Ovary (tissue), 9 donors: ENCODE results near the gene CPLX3. TPM values are rescaled to one million over a fixed set of nuclear protein-coding genes. Genes with fewer than 3 reads are reported as not detected.

Experiments used
- DNase-seq, 5 donors: peaks; one replicate each; pipeline ENCODE4 v3.0.0-alpha.2; 2019 to 2020
- H3K27ac ChIP-seq, 2 donors: fragments of 200-600 bp; one replicate each; pipeline versions ENCODE4 v1.5.1 to v1.8.0; 2019 to 2022
- H3K27me3 ChIP-seq: fragments of 200-600 bp; one replicate; pipeline ENCODE4 v1.8.0; 2022
- H3K36me3 ChIP-seq: fragments of 200-600 bp; sonication (generic); one replicate; pipeline ENCODE4 v1.5.1; 2019
- H3K4me1 ChIP-seq: one replicate; pipeline ENCODE4 v1.8.1; 2013; ENCODE audit warnings: mild to moderate bottlenecking, moderate library complexity; ENCODE audit not compliant: insufficient read depth
- H3K4me3 ChIP-seq: fragments of 200-600 bp; sonication (generic); one replicate; pipeline ENCODE4 v1.5.1; 2017
- H3K9me3 ChIP-seq, 2 donors: fragments of 200-600 bp in 1 of 2; sonication (generic) in 1 of 2; one replicate each; pipeline versions ENCODE4 v1.5.1 to v1.8.1; 2013 to 2019; ENCODE audit warnings: mild to moderate bottlenecking in 1 of 2, moderate library complexity in 1 of 2
- EP300 ChIP-seq: sonication (generic); formaldehyde crosslinking; IDR thresholded peaks from one replicate; pipeline ENCODE4 v1.6.1; 2017; ENCODE audit warnings: antibody characterized with exemption
- POLR2A ChIP-seq: fragments of 450-650 bp; IDR thresholded peaks from one replicate; pipeline ENCODE4 v1.6.1; 2017; ENCODE audit warnings: antibody characterized with exemption, mild to moderate bottlenecking, moderate library complexity
- WGBS, 3 donors: extraction: QIAGEN DNeasy Blood & Tissue Kit in 1 of 3; methylation state at CpG; one replicate each; pipeline versions ENCODE4 v1.1.5 to v1.1.7; 2013 to 2017; 5-methylcytosine and 5-hydroxymethylcytosine counted together
- intact Hi-C, 4 donors: fragments of 100-400 bp; cut with DNase I; formaldehyde crosslinking; loops; one replicate each; pipeline versions ENCODE4 v1.11.0 to v1.15.1; 2022 to 2023
- polyA plus RNA-seq, 2 donors: library from polyadenylated mRNA; stranded (reverse); fragments of 200-250 nt in 1 of 2; fragments of 350-450 nt in 1 of 2; fragmentation: Illumina TruSeq in 1 of 2; extraction: RNeasy Lipid Tissue Mini Kit (QIAGEN cat#74804) in 1 of 2; gene quantifications; one replicate each; pipeline ENCODE4 v1.2.3, GENCODE V29; 2013 to 2014
- total RNA-seq, 7 donors: library from RNA; depleted of rRNA in 2 of 7; stranded (reverse); fragments of >200 nt in 2 of 7; fragmentation: NEBNext Ultra II Directional in 3 of 7; extraction: Animal tissue kit (Norgen Biotek cat#: 25700) in 3 of 7; gene quantifications; one replicate each; pipeline versions ENCODE4 v1.1.0 to v1.2.4, GENCODE V29; 2016 to 2023
- TF ChIP-seq, protein P1 (sequence below), 3 donors: fragments of 450-650 bp in 2 of 3; fragments of 200-600 bp in 1 of 3; IDR thresholded peaks; one replicate each; pipeline versions ENCODE4 v1.5.1 to v1.8.0; 2016 to 2022; ENCODE audit warnings: antibody characterized with exemption in 3 of 3, mild to moderate bottlenecking in 1 of 3
- donor health status: DM: no; HTN: no; CAD: no; lungs with moderate emphysema.
- donor health status: DM: no; HTN: no; CAD: no.
- donor health status: Bipolar disorder and iron deficiency.
- donor health status: DM: yes; HTN: yes; CAD: no.
- donor health status: DM: no; HTN: no; CAD: no.
- donor health status: DM: yes; HTN: yes; CAD: no.

The CPLX3 gene
- total and polyA plus RNA-seq, 9 donors: not detected

DNA sequence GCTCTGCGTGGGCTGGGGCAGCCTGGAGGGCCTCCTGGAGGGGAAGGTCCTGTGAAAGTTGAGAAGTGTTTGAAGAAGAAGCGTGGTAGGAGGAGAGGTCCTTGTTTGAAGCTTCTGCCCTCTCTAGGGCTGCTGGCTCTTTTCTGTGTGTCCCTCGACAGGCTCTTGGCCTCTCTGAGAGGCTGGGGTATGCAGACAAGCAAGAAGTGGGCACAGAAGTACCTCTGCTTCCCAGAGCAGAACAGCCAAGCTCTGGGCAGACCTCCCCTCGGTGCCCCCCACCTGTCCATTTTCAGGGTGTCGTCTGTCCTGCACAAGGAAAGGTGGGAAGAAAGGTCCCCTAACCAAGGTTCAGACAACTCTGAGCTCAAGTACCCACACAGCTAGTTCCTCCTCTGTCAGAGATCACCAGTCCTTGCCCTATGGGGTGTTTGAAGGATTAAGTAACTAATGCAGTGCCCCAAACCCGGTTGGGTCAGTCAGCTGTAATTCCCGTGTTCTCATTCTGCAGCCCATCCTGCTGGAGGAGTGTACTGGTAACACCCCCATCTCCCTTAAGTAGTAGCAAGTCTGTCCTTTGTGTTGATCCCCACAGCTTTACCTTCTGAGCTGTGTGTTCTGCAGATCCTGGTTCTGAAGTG is 38.3 kb upstream of the CPLX3 start:
- Histone ChIP-seq H3K27ac (no peak overlapping the region), H3K27me3 (no peaks in the 10 kb centered on the region), H3K9me3 (no peaks in the 10 kb centered on the region), H3K4me3 (no peak overlapping the region), H3K36me3 (no peaks in the 10 kb centered on the region), H3K4me1 (peaks cover 24% of the 10 kb centered on the region)
- no peak for DNase-seq
- TF ChIP-seq, protein P1, sequence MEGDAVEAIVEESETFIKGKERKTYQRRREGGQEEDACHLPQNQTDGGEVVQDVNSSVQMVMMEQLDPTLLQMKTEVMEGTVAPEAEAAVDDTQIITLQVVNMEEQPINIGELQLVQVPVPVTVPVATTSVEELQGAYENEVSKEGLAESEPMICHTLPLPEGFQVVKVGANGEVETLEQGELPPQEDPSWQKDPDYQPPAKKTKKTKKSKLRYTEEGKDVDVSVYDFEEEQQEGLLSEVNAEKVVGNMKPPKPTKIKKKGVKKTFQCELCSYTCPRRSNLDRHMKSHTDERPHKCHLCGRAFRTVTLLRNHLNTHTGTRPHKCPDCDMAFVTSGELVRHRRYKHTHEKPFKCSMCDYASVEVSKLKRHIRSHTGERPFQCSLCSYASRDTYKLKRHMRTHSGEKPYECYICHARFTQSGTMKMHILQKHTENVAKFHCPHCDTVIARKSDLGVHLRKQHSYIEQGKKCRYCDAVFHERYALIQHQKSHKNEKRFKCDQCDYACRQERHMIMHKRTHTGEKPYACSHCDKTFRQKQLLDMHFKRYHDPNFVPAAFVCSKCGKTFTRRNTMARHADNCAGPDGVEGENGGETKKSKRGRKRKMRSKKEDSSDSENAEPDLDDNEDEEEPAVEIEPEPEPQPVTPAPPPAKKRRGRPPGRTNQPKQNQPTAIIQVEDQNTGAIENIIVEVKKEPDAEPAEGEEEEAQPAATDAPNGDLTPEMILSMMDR (IDR thresholded peaks at IDR 0.05): no peak
- TF ChIP-seq POLR2A: no peak
- no peak for TF ChIP-seq EP300
- WGBS, 3 donors: 59 to 67% (median 66%) methylated on average over 7 of the region's 7 CpGs
- intact Hi-C loops: loop anchor here in 1 of 4 donors (10.0 kb wide), 1 partner anchor 417 kb away; the partner anchor contains the start of gene C15orf39

DNA sequence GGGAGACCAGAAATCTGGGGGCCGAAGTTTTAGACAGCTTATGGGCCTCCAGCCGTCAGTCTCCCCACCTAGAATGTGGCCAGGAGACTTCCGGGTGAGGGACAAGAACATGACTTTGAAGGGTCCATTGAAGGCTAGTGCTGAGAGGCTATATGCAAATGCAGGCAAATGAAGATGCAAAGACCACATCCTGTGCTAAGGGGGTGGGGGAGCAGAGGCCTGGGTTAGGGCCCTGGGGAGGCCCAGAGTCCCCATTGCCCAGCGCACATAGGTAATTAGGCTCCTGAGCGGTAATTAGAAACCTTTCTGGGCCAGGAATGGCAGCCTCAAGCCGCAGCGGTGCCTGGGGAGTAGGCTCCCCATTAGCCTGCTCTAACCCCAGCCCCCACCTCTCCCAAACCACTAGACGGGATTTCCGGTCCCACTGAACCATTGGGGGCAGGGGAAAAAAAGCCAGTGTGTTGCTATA is 37.7 kb upstream of the CPLX3 start:
- WGBS, 3 donors: 81 to 89% (median 85%) methylated on average over 9 of the region's 9 CpGs
- H3K27me3 ChIP-seq: no peaks in the 10 kb centered on the region
- peaks cover 20% of the 10 kb centered on the region for H3K4me1 ChIP-seq
- no peak overlapping the region for H3K4me3 ChIP-seq
- no peaks in the 10 kb centered on the region for H3K36me3 ChIP-seq
- H3K9me3 ChIP-seq: no peaks in the 10 kb centered on the region
- TF ChIP-seq POLR2A (no peak), EP300 (no peak)
- TF ChIP-seq, protein P1 (IDR thresholded peaks at IDR 0.05): no peak
- intact Hi-C loops: loop anchor here in 1 of 4 donors (10.0 kb wide), 1 partner anchor 416 kb away; the partner anchor contains the start of gene C15orf39
- no peak overlapping the region for H3K27ac ChIP-seq
- DNase-seq: no peak

DNA sequence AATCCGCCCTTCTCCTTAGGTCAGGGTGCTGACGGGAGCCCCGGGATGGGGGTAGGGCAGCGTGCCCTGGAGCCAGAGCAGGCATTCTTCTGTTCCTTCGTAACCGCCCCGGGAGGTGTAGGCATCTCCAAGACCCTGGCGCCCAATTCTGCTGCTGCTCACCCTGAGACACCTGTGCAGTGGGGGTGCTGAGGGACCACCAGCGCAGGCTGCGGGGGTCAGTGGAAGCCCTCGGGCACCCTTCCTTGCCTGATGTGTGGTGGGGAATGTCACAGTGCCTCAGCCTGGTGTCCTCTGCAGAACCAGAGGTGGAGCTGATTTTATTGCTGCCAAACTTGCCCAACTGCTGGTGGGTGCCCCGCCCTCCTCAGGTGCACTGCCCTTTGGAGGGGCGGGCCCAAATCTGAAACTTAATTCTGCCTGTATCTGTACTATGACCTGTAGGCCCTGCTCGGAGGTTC is 37.2 kb upstream of the CPLX3 start:
- Histone ChIP-seq H3K4me3 (no peak overlapping the region), H3K27ac (peak overlapping the region in 1 of 2 donors; percentile 67), H3K27me3 (no peaks in the 10 kb centered on the region), H3K36me3 (no peaks in the 10 kb centered on the region), H3K9me3 (no peaks in the 10 kb centered on the region), H3K4me1 (peaks cover 17% of the 10 kb centered on the region)
- DNase-seq: no peak
- TF ChIP-seq POLR2A (no peak), EP300 (no peak)
- TF ChIP-seq, protein P1 (IDR thresholded peaks at IDR 0.05): no peak
- intact Hi-C loops: loop anchor here in 1 of 4 donors (10.0 kb wide), 1 partner anchor 416 kb away; the partner anchor contains the start of gene C15orf39
- WGBS, 3 donors: 74 to 84% (median 79%) methylated on average over 14 of the region's 14 CpGs

DNA sequence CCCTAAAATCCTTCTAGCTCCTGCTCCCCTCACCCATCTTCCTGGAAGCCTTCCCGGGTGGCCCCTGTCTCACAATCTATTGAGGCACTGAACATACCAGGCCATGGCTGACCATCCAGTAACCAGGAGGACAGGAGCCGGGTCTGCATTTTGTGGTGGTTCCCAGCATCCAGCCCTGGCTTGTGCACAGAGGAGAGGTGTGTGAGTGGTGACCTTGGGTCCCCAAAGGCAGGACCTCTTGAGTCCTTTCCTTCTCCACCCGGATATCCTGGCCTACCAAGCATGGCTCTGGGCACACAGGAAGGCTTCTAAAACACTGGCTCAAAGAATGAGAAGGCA is 36.7 kb upstream of the CPLX3 start:
- H3K4me3 ChIP-seq: no peak overlapping the region

More for the DNA sequence above, 36.7 kb upstream of the CPLX3 start:
- intact Hi-C loops: loop anchor here in 1 of 4 donors (10.0 kb wide), 1 partner anchor 415 kb away; the partner anchor contains the start of gene C15orf39
- TF ChIP-seq EP300 (no peak), POLR2A (no peak)
- TF ChIP-seq, protein P1 (IDR thresholded peaks at IDR 0.05): no peak
- H3K27me3 ChIP-seq: no peaks in the 10 kb centered on the region
- DNase-seq: no peak
- H3K9me3 ChIP-seq: no peaks in the 10 kb centered on the region
- 29 to 34% (median 30%) methylated on average over 3 of the region's 3 CpGs for WGBS, 3 donors
- peak overlapping the region; percentile 62 to 67 for H3K27ac ChIP-seq
- H3K36me3 ChIP-seq: no peaks in the 10 kb centered on the region
- peaks cover 17% of the 10 kb centered on the region for H3K4me1 ChIP-seq
